Glomerular endothelial cell (primary cell): ENCODE measurements around the gene MAN2A1. TPM values are rescaled to one million over a fixed set of nuclear protein-coding genes. Genes with fewer than 3 reads are reported as not detected.
"Not testable (repeated sequence)": the region's sequence is repeated elsewhere in the genome, so short reads cannot be mapped to it uniquely, and the experiment has no call there.

Experiments
- DNase-seq: peaks from one replicate; pipeline ENCODE4 v3.0.0-alpha.2; 2011; ENCODE audit warnings: low read depth, low spot score; ENCODE audit errors: extremely low read depth
- total RNA-seq: library from RNA; depleted of rRNA; stranded (reverse); fragments of >200 nt; gene quantifications from 2 replicates; pipeline ENCODE4 v1.2.3, GENCODE V29; 2015

The MAN2A1 gene
- total RNA-seq, 1 donor from 2014 or later = 78.0 TPM

- no peak for DNase-seq
These were observed 60.7 kb downstream of the MAN2A1 start for GRCh38 chr5:109750463-109750862.

DNA sequence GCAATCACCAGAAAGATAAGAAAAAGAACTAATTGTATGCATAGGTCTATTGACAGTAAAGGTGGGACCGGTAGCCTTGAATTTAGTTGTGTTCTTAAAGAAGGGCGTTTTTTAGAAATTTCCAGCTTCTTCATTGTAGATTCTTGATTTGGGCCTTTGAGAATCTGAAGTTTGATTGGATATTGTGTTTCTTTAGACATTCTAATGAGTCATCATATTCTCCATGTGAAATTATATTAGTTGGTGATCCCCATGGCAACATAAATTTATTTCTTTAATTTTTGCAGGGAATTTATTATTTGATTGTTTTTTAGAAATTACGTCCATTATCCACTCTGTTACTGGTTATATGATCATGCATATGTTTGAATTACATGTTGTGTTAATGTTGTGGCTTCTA is 63.6 kb downstream of the MAN2A1 start:
- DNase-seq = no peak

DNA sequence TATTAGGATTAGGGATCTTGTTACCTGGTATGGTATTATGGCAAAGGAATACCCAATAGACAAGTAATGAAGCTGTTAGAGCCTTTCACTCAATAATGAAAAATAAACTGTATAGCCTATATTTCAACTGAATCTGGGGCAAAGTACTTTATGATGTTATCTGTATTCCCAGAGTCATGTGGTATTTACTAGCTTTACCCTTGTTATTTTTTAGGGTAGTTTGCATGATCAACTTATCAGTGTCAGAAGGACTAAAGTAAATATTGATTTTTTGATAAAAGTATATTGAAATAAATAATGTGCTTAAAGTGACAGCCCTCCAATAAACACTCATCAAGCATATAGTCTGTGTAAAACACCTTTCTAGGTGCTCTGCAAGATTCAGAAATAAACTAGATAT is 64.6 kb downstream of the MAN2A1 start:
- no peak for DNase-seq

- no peak for DNase-seq
These were observed 66.0 kb downstream of the MAN2A1 start for GRCh38 chr5:109755761-109756160.

- no peak for DNase-seq
These were observed 66.9 kb downstream of the MAN2A1 start for GRCh38 chr5:109756543-109757185.

DNA sequence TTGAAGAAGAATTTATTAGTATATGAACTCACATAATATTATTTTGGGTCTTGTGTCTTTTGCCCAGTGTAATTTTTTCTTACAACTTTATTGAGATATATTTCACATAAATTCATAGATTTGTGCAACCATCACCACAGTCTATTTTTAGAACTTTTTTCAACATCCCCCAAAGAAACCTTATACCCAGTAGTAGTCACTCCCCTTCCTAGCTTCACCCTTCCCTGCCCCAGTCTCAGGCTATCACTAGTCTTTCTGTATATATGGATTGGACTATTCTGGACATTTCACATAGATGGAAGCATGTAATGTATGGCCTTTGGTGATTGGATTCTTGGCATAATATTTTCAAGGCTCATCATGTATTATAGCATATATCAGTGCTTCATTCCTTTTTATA is 67.8 kb downstream of the MAN2A1 start:
- DNase-seq = no peak

DNA sequence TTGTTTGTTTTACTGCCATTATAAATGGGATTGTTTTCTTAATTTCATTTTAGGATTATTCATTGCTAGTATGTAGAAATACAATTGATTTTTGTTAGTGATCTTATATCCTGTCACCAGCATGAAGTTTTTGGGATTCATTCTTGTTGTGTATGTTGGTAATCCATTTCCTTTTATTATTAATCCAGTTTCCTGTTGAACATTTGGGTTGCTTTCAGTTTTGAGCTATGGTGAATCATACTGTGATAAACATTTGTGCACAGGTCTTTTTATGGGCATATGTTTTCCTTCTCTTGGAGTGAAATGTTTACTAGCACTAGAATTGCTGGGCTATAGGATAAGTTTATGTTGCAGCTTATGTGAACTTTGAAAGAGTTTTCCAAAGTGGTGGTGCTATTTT is 69.6 kb downstream of the MAN2A1 start:
- peak; percentile 79 for DNase-seq

DNA sequence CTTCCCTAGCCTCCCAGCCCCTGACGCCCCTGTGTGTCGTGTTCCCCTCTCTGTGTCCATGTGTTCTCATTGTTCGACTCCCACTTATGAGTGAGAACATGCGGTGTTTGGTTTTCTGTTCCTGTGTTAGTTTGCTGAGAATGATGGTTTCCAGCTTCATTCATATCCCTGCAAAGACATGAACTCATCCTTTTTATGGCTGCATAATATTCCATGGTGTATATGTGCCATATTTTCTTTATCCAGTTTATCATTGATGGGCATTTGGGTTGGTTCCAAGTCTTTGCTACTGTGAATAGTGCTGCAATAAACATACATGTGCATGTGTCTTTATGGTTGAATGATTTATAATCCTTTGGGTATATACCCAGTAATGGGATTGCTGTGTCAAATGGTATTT is 70.4 kb downstream of the MAN2A1 start:
- not testable (repeated sequence) for DNase-seq

DNA sequence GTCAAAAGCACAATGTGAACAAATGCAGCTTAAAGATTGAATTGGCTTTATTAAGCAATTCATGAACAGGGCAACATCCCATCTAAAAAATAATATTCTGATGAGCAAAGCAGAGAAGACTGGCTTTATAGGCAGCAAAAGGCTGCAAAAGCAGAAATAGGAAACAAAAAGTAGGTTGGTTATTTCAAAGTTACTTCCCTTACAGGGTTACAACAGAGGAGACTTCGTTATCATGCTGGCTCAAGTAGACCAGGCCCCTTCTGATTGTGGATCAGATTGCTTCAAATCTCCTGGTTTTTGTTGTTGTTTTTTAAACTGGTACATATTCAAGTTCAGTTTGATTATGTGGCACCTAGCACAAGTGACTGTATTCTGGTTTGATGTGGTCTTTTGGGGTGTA is 73.1 kb downstream of the MAN2A1 start:
- DNase-seq = no peak

GRCh38 chr5:109767184-109767995 is 77.7 kb downstream of the MAN2A1 start:
- no peak for DNase-seq

GRCh38 chr5:109767997-109768396 is 78.3 kb downstream of the MAN2A1 start:
- no peak for DNase-seq

GRCh38 chr5:109769597-109770291 is 80.0 kb downstream of the MAN2A1 start:
- DNase-seq = no peak

GRCh38 chr5:109775130-109775529 is 85.4 kb downstream of the MAN2A1 start:
- no peak for DNase-seq

GRCh38 chr5:109779036-109779735 is 89.5 kb downstream of the MAN2A1 start:
- peak; percentile 47 for DNase-seq

DNA sequence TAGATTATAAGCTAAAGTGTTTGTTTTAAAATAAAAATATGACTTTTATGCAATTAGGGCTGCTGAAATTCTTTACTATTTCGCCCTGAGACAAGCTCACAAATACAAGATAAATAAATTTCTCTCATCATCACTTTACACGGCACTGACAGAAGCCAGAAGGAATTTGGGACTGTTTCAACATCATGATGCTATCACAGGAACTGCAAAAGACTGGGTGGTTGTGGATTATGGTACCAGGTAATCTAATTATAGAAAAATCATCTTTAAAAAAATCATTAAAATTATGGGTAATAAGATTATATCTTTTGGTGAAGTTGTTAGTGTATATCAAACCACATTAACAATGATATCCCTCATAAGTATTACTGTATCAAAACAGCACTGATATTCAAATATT is 95.0 kb downstream of the MAN2A1 start:
- no peak for DNase-seq

DNA sequence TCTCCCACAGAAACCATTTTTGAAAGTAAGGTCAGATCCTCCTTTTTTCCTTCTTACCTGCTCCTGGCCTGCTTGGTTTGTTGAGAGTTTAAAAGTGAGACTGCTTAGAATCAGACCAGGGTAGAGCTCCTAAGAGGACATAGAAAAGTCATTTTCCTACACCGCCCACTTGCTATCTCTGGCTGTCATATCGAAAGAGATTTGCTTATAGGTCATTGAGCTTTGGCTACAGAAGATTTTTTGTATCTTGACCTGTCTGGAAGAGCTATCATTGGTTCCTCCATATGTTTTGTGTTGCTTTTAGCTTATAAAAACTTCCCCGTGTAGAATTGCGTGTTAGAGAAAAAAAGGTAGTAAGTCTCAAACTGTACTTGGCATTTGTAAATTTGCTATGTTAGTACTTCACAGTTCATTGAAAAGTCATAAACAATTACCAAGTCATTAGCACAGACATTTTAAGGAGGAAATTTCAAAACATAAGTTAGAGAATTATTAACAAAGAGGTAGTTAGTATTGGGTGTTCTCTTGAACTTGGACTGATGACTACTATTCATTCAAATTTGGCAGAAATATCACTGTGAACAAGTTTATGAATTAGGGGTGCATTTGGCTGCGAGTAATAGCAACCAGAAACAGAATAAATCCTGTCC is 96.6 kb downstream of the MAN2A1 start:
- DNase-seq = no peak

DNA sequence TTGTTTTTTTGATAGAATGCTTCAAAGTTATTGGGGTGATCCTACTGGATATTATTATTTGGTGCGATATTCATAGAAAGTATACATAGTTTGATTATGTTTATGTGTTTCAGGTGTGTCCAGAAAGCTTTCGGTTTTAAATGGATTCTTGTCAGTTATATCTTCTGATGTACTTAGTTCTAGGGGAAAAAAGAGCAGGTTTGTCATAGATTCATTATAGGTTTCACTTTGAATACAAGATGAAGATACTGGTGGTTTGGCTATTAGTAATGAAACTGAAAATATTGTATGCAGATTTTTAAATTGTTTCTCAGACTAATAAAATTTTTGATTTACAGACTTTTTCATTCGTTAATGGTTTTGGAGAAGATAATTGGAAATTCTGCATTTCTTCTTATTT is 98.9 kb downstream of the MAN2A1 start:
- DNase-seq = no peak

- DNase-seq = no peak
These were observed 102.9 kb downstream of the MAN2A1 start for GRCh38 chr5:109792613-109793012.

- DNase-seq = no peak
These were observed 114.1 kb downstream of the MAN2A1 start for GRCh38 chr5:109803854-109804253.

- DNase-seq = no peak
These were observed 115.7 kb downstream of the MAN2A1 start for GRCh38 chr5:109805472-109805871.

DNA sequence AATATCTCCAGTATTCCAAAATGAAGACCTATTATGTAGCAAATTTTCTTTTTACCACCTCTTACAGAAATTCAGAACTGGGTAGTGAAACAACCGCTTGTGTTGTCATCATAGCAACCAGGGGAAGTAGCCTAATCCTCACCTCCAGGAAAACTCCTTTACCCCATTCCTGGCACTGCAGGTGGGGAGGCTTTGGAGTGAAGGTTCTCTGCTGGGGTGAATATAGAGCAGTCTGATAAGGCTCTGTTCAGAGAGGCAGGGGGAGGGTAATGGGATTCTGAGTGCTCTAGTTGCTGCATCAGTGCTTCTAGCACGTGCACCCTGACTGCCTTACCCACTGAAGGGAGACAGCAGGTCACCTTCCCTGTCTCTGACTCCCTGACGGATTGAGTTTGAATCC is 116.2 kb downstream of the MAN2A1 start:
- no peak for DNase-seq
